ENCODE measurements around the gene ATG7.

ATG7 gene

DNA sequence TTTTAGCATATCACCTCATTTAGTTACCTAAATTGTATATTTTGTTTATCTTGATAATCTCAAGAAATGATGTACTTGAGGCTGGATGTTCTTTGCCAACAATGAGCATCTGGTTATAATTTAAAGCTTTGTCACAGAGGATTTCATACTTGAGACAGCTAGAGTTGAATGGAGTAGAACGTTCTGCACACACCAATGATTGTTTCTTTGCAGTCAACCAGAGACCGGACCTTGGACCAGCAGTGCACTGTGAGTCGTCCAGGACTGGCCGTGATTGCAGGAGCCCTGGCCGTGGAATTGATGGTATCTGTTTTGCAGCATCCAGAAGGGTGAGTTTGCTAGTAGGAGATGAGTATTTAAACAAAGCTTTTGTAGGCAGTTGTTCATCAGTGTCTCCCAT, 90.4 kb downstream of the ATG7 start:
- DNase-seq (ENCODE audit: low read depth, low spot score): no peak

- no peak for DNase-seq (ENCODE audit: low read depth, low spot score)
These were observed 91.5 kb downstream of the ATG7 start for GRCh38 chr3:11363715-11364114.

DNA sequence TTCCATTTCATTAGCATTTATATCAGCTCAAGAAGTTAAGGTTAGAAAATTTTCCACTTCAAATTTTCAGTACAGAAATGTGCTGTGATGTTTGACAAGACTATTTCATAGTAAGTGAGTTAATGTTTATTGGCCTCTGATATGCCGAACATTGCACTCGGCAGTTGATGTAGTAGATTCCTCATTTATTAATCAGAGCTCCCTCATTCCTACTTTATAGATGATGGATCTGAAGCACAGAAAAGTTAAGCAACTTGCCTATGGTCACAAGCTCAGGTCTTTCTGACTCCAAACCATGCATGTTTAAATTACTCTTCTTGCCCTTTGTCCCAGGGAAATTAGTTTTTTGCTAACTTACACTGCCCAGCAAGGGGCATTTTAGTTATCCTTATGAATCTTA, 92.0 kb downstream of the ATG7 start:
- DNase-seq (ENCODE audit: low read depth, low spot score): no peak

DNA sequence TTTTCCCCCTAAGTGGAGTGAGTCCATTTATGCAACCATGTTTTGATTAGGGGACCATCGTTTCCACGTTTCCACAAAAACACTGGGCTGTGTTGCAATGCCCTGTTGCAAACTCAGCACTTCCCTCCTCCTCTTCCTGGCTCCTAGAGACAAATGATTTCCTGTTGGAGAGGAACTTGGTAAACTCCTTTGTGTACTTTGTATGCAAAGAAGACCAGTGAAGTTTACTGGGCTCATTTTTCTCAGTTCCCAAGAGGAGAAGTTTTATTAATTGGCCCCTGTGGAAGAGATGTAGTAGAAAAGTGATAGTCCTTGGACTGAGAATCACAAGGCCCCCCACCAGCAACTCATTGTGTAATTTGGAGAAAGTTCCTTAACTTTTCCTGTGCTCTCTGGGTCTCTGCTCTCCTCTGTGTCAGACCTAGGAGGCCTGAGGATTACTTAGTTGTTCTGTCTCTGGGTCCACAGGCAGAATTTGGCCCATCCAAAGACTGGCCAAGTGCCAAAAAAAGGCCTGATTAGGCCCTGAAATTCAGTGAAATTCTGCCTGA, 95.0 kb downstream of the ATG7 start:
- DNase-seq (ENCODE audit: low read depth, low spot score): no peak

- no peak for DNase-seq (ENCODE audit: low read depth, low spot score)
These were observed 98.0 kb downstream of the ATG7 start for GRCh38 chr3:11370191-11370590.

- DNase-seq (ENCODE audit: low read depth, low spot score): no peak
These were observed 98.8 kb downstream of the ATG7 start for GRCh38 chr3:11370966-11371365.

DNA sequence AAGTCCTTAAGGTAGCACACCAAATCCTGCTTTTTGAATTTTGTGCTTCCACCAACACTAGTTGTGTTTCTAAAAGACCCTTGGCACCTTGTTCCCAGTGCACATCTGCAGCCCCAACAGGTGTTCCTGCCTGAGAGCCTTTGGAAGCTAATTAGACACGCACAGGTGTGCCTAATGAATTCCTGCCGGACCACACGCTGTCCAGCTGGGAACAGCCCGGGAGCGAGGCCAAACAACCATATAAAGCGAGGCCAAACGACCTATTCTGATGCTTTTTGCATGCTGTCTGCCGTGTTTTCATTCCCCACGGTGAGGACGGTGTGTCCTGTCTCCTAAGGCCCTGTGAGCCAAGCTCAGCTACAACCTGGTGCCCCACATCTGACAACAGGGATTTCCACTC, 99.5 kb downstream of the ATG7 start:
- DNase-seq (ENCODE audit: low read depth, low spot score): no peak

DNA sequence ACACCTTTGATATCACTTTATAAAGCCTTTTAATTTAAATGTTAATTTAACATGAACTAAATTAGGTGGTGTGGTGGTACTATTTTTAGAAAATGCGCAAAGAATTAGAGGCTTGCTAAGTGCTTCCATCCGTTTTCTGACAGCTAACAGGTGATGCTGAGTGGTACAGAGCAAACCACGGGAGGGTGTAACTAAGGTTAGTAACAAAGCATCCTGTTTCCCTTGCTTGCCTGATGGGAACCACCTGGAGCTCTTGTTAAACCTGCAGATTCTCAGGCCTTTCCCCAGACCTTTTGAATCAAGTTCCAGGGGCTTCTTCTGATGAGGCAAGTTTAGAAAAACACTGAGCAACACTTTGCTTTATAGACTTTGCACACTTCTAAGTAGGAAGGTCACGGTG, 101.0 kb downstream of the ATG7 start:
- DNase-seq (ENCODE audit: low read depth, low spot score): no peak

DNA sequence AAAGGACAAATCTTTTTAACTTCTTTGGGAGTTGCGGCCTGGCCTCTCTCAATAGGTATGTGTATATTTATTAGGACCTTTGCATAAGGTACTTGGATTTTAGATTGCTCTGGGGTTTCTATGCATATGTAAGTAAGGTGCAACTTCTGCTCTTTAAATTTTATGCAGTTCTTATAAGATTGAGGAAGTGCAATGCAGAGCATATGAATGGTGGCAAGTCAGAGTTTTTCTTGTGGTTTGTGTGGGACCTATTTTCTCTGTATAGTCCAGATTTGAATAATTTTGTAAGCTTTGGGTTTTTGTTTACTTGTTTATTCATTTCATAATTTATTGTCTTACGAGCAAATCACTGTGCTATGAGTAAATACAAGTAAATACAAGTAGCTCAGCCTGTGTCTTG, 101.5 kb downstream of the ATG7 start:
- no peak for DNase-seq (ENCODE audit: low read depth, low spot score)

DNA sequence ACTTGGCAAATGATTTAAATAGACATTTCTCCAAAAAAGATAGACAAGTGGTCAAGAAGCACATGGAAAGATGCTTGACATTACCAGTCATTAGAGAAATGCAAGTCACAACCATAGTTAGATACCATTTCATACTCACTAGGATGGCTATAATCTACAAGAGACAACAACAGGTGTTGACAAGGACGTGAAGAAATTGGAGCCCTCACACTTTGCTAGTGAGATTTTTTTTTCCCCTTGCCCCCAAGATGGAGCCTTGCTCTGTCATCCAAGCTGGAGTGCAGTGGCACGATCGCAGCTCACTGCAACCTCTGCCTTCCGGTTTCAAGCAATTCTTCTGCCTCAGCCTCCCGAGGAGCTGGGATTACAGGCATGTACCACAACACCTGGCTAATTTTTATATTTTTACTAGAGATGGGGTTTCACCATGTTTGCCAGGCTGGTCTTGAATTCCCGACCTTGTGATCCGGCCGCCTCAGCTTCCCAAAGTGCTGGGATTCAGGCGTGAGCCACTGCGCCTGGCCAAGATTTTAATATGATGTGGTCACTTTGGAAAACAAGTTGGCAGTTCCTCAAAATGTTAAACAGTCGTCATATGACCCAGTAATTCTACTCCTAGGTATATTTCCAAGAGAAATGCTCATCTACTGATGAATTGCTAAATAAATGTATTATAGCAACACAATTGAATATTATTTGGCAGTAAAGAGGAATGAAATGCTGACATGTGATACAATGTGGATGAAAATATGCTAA, 103.3 kb downstream of the ATG7 start:
- no peak for DNase-seq (ENCODE audit: low read depth, low spot score)

GRCh38 chr3:11377719-11378118, 105.5 kb downstream of the ATG7 start:
- DNase-seq (ENCODE audit: low read depth, low spot score): no peak

- no peak for DNase-seq (ENCODE audit: low read depth, low spot score)
These were observed 107.1 kb downstream of the ATG7 start for GRCh38 chr3:11379238-11379823.

DNA sequence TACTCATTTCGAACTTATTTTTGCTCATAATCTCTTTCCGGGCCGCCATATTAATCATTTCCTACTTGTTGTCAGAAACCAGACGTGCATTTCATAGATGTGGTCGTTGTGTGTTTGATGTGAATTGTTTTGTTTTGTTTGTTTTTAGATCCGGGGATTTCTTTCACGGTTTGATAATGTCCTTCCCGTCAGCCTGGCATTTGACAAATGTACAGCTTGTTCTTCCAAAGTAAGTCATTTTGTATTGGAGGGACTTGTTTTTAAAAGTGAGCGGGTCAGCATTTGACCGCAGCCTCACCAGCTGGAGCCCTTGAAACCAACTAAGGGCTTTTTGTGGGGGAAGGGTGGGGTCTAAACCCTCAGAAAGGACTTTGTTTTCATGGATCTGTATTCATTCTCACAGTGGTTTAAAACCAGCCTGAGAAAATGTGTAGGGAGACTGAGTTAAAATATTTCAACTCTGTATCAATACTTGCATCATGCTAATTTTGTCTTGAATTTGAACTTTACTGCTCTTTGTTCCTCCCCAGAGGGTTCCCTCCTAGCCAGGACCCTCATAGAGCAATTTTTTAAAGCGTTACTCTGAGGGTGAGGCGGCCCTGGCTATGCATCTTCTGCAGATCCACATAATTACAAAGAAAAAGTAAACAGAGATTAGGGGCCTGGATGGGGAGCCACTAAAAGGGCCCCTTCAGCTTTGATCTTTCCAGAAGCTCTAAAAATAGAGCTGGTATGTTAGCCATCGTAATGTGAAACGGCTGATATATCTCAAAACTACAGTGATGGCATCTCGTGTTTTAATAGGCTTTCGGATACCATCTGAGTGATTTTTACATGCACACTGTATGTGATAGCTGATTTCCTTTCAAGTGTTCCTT, 107.9 kb downstream of the ATG7 start:
- DNase-seq (ENCODE audit: low read depth, low spot score): no peak

- no peak for DNase-seq (ENCODE audit: low read depth, low spot score)
These were observed 108.9 kb downstream of the ATG7 start for GRCh38 chr3:11381141-11381540.

- DNase-seq (ENCODE audit: low read depth, low spot score): no peak
These were observed 109.4 kb downstream of the ATG7 start for GRCh38 chr3:11381563-11381962.

- DNase-seq (ENCODE audit: low read depth, low spot score): no peak
These were observed 110.0 kb downstream of the ATG7 start for GRCh38 chr3:11382146-11382745.

GRCh38 chr3:11384074-11384473, 111.9 kb downstream of the ATG7 start:
- no peak for DNase-seq (ENCODE audit: low read depth, low spot score)

- DNase-seq (ENCODE audit: low read depth, low spot score): no peak
These were observed 113.1 kb downstream of the ATG7 start for GRCh38 chr3:11385326-11385725.

DNA sequence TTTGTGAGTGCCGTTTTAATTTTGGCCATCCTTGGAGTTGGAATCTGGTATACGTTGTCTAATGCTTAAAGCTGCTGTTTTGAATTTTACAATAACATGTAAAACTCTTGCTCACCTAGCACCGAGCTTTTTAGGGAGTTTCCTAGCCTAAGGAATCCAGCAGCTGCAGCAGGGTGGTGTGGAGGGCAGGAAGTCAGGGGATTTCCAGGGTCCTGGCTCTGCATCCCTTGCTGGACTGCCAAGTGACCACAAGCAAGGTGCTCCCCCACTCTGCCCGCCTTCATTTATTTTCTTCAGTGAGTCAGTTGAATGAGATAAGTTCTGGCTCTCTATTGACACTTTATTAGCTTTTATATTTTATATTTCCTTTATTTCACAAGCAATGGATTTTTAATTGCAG, 113.7 kb downstream of the ATG7 start:
- no peak for DNase-seq (ENCODE audit: low read depth, low spot score)

- no peak for DNase-seq (ENCODE audit: low read depth, low spot score)
These were observed 114.4 kb downstream of the ATG7 start for GRCh38 chr3:11386465-11387113.

All from activated naive CD8-positive, alpha-beta T cell treated with anti-CD3 and anti-CD28 coated beads, Interleukin-2, amount 50 U/mL, for 16 hours (primary cell).